Stimulated activated CD8-positive, alpha-beta memory T cell treated with anti-CD3 and anti-CD28 coated beads, Interleukin-15, amount 100 ng/mL, for 4 hours (primary cell): ENCODE data around the gene BCHE.
"Not testable (repeated sequence)": the region's sequence is repeated elsewhere in the genome, so short reads cannot be mapped to it uniquely, and the experiment has no call there.

ENCODE experiments used
- DNase-seq, 2 donors: peaks; one replicate each; pipeline ENCODE4 v3.0.0-alpha.2; 2020; ENCODE audit warnings: low read depth in 2 of 2

The BCHE gene

GRCh38 chr3:165817160-165817709 is 20.0 kb downstream of the BCHE start:
- no peak for DNase-seq

- DNase-seq: no peak
These were observed 21.0 kb downstream of the BCHE start for GRCh38 chr3:165816209-165816608.

GRCh38 chr3:165815682-165816081 is 21.5 kb downstream of the BCHE start:
- no peak for DNase-seq

GRCh38 chr3:165814380-165814779 is 22.8 kb downstream of the BCHE start:
- DNase-seq: no peak

- not testable (repeated sequence) for DNase-seq
These were observed 29.3 kb downstream of the BCHE start for GRCh38 chr3:165807937-165808336.

GRCh38 chr3:165805946-165806561 is 31.2 kb downstream of the BCHE start:
- no peak for DNase-seq

- DNase-seq: no peak
These were observed 33.8 kb downstream of the BCHE start for GRCh38 chr3:165803471-165803870.

- DNase-seq: no peak
These were observed 36.3 kb downstream of the BCHE start for GRCh38 chr3:165800970-165801369.

- DNase-seq: no peak
These were observed 38.2 kb downstream of the BCHE start for GRCh38 chr3:165799026-165799425.

GRCh38 chr3:165797551-165797950 is 39.7 kb downstream of the BCHE start:
- DNase-seq: no peak

GRCh38 chr3:165796701-165797100 is 40.5 kb downstream of the BCHE start:
- no peak for DNase-seq

GRCh38 chr3:165788531-165788930 is 48.7 kb downstream of the BCHE start:
- DNase-seq: no peak

GRCh38 chr3:165786013-165786412 is 51.2 kb downstream of the BCHE start:
- DNase-seq: no peak

- no peak for DNase-seq
These were observed 52.9 kb downstream of the BCHE start for GRCh38 chr3:165784337-165784736.

- no peak for DNase-seq
These were observed 53.8 kb downstream of the BCHE start for GRCh38 chr3:165783383-165783782.

- DNase-seq: no peak
These were observed 58.3 kb downstream of the BCHE start for GRCh38 chr3:165778891-165779290.

- DNase-seq: no peak
These were observed 58.8 kb downstream of the BCHE start for GRCh38 chr3:165778456-165778855.

- DNase-seq: no peak
These were observed 61.4 kb downstream of the BCHE start for GRCh38 chr3:165775824-165776223.

GRCh38 chr3:165770781-165771180 is 66.4 kb downstream of the BCHE start:
- no peak for DNase-seq

- no peak for DNase-seq
These were observed 68.5 kb downstream of the BCHE start for GRCh38 chr3:165768680-165769079.

GRCh38 chr3:165759041-165759440 is 78.2 kb downstream of the BCHE start:
- no peak for DNase-seq

- DNase-seq: no peak
These were observed 81.7 kb downstream of the BCHE start for GRCh38 chr3:165755571-165755970.

GRCh38 chr3:165754219-165755007 is 82.8 kb downstream of the BCHE start:
- DNase-seq: no peak
